ENCODE data around the gene PRPF19.

DNA sequence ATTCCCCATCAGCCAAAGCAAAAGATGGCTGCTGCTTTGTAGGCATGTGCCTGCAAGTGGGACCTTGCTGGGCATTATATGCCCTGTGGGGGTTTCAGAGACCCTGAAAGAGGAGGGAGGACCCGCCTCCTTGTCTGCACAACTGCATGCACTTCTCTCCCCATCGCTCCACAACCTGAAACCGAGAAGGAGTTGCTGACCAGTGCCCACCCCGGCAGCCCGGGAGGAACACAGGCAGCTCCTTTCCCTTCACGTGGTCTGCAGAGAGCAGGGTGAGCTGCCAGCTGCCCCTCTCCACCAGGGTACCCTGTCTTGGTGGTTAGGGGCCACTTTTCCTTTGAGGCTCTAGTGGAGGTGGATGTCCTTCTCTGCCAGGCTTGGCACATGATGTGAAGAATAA, 16.5 kb upstream of the PRPF19 start:
- TF ChIP-seq SUZ12 (IDR thresholded peaks at IDR 0.05; ENCODE audit: extremely low read depth, insufficient read depth, insufficient read length) (no peak), YY1 (IDR thresholded peaks at IDR 0.05; ENCODE audit: insufficient read depth, insufficient read length) (no peak)

Data from NT2/D1 (cell line).